Liver (tissue), 3 donors: ENCODE data around the gene MLX.
"Not testable (repeated sequence)": the region's sequence is repeated elsewhere in the genome, so short reads cannot be mapped to it uniquely, and the experiment has no call there.

Source experiments
- JUND ChIP-seq, 2 donors: IDR thresholded peaks; 2 replicates each; pipeline ENCODE4 v1.6.1; 2016; ENCODE audit warnings: antibody characterized with exemption in 2 of 2
- NR2F2 ChIP-seq: IDR thresholded peaks from 2 replicates; pipeline ENCODE4 v1.6.1; 2016; ENCODE audit warnings: antibody characterized with exemption
- RAD21 ChIP-seq, 2 donors: IDR thresholded peaks; 2 replicates each; pipeline ENCODE4 v1.6.1; 2016; ENCODE audit warnings: antibody characterized with exemption in 2 of 2, mild to moderate bottlenecking in 2 of 2
- RXRA ChIP-seq, 2 donors: IDR thresholded peaks; 2 replicates each; pipeline ENCODE4 v1.6.1; 2017 to 2018; ENCODE audit warnings: antibody characterized with exemption in 2 of 2, mild to moderate bottlenecking in 1 of 2
- YY1 ChIP-seq: IDR thresholded peaks from 2 replicates; pipeline ENCODE4 v1.6.1; 2016; ENCODE audit warnings: antibody characterized with exemption, mild to moderate bottlenecking
- TF ChIP-seq, protein P1 (sequence below): fragments of 150-350 bp; IDR thresholded peaks from 2 replicates; pipeline ENCODE4 v1.5.1; 2017; ENCODE audit warnings: improper control_type of control experiment, low read depth, low read length; ENCODE audit not compliant: missing input control
- TF ChIP-seq, protein P2 (sequence below): IDR thresholded peaks from 2 replicates; pipeline ENCODE4 v1.6.1; 2016; ENCODE audit warnings: antibody characterized with exemption
- donor health status: healthy.
- donor health status: healthy.

DNA sequence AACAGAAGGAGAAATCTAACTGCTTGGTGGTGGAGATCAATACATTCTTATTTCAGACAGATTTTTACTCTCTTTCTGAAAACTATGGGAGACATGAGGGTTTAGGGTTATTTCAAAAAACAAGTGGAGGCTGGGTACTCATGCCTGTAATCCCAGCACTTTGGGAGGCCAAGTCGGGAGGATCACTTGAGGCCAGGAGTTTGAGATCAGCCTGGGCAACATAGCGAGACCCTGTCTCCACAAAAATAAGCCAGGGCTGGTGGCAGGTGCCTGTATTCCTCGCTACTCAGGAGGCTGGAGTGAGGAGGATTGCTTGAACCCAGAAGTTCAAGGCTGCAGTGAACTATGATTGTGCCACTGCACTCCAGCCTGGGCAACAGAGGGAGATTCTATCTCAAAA is 55.1 kb downstream of the MLX start:
- TF ChIP-seq, protein P1, sequence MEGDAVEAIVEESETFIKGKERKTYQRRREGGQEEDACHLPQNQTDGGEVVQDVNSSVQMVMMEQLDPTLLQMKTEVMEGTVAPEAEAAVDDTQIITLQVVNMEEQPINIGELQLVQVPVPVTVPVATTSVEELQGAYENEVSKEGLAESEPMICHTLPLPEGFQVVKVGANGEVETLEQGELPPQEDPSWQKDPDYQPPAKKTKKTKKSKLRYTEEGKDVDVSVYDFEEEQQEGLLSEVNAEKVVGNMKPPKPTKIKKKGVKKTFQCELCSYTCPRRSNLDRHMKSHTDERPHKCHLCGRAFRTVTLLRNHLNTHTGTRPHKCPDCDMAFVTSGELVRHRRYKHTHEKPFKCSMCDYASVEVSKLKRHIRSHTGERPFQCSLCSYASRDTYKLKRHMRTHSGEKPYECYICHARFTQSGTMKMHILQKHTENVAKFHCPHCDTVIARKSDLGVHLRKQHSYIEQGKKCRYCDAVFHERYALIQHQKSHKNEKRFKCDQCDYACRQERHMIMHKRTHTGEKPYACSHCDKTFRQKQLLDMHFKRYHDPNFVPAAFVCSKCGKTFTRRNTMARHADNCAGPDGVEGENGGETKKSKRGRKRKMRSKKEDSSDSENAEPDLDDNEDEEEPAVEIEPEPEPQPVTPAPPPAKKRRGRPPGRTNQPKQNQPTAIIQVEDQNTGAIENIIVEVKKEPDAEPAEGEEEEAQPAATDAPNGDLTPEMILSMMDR = not testable (repeated sequence)
- not testable (repeated sequence) for TF ChIP-seq JUND (IDR thresholded peaks at IDR 0.05); NR2F2; RXRA (IDR thresholded peaks at IDR 0.05); YY1; RAD21 (IDR thresholded peaks at IDR 0.05)
- TF ChIP-seq, protein P2, sequence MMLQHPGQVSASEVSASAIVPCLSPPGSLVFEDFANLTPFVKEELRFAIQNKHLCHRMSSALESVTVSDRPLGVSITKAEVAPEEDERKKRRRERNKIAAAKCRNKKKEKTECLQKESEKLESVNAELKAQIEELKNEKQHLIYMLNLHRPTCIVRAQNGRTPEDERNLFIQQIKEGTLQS = not testable (repeated sequence)
